Measurements from ENCODE around the gene FBXL16.

- TF ChIP-seq POLR2A (IDR thresholded peaks at IDR 0.05; ENCODE audit: low read depth, low read length), result no peak
- 0 out of 2 replicates have a peak, but pooled peaks have one; percentile 33 for TF ChIP-seq POLR2AphosphoS5 (IDR thresholded peaks at IDR 0.05; ENCODE audit: low read depth, low read length)
- TF ChIP-seq PAX5 (IDR thresholded peaks at IDR 0.05; ENCODE audit: insufficient read depth, low read length, severe bottlenecking), result no peak
- TF ChIP-seq TAF1 (IDR thresholded peaks at IDR 0.05; ENCODE audit: low read depth, low read length), result no peak
- TF ChIP-seq POU2F2 (IDR thresholded peaks at IDR 0.05; ENCODE audit: low read depth, low read length), result no peak
Observed at GRCh38 chr16:646679-647172, 58.9 kb downstream of the FBXL16 start.
